Fibroblast of the aortic adventitia (primary cell): ENCODE results near the gene TOMM22. TPM values are rescaled to one million over a fixed set of nuclear protein-coding genes. Genes with fewer than 3 reads are reported as not detected.

Experiments
- DNase-seq: peaks from one replicate; pipeline ENCODE4 v3.0.0-alpha.2; 2010; ENCODE audit warnings: low read depth
- H3K4me3 ChIP-seq: 2 replicates; pipeline ENCODE4 v1.5.1; 2011; ENCODE audit warnings: low read depth, mild to moderate bottlenecking, control low read depth, low read length, moderate library complexity
- CTCF ChIP-seq: IDR thresholded peaks from 2 replicates; pipeline ENCODE4 v1.5.1; 2011; ENCODE audit warnings: mild to moderate bottlenecking, low read length, control low read depth, inconsistent platforms; ENCODE audit not compliant: insufficient read depth
- total RNA-seq: library from RNA; depleted of rRNA; stranded (reverse); fragments of >200 nt; gene quantifications from 2 replicates; pipeline ENCODE4 v1.2.3, GENCODE V29; 2012; ENCODE audit warnings: low replicate concordance

TOMM22 gene
- total RNA-seq, 1 donor, result 70.4 TPM

GRCh38 chr22:38733329-38733723, 51.6 kb downstream of the TOMM22 start:
- DNase-seq, result peak; percentile 16
- H3K4me3 ChIP-seq, result no peak overlapping the region
- peak; percentile 69 for TF ChIP-seq CTCF

- DNase-seq, result peak; percentile 33
- no peak for TF ChIP-seq CTCF
Observed at GRCh38 chr22:38733724-38734381, 52.1 kb downstream of the TOMM22 start.

GRCh38 chr22:38734421-38735100, 52.8 kb downstream of the TOMM22 start:
- no peak for DNase-seq
- TF ChIP-seq CTCF, result no peak
- H3K4me3 ChIP-seq, result no peak overlapping the region

More at GRCh38 chr22:38733724-38734381, 52.1 kb downstream of the TOMM22 start:
- H3K4me3 ChIP-seq, result no peak overlapping the region

Other genes starting within 250 kb of the TOMM22 start
- gene KCNJ4, start 226.8 kb upstream of the TOMM22 start, total RNA-seq, result not detected in 2 replicates
- gene KDELR3, start 213.9 kb upstream of the TOMM22 start, total RNA-seq, result 22.1 and 183 TPM in 2 replicates
- gene DDX17, start 175.6 kb upstream of the TOMM22 start, total RNA-seq, result 322 and 701 TPM in 2 replicates
- gene DMC1, start 111.8 kb upstream of the TOMM22 start, total RNA-seq, result 1.3 and 5.3 TPM in 2 replicates
- 0.74 and 2.0 TPM in 2 replicates for gene FAM227A, start 25.6 kb upstream of the TOMM22 start, total RNA-seq
- gene CBY1, start 25.3 kb upstream of the TOMM22 start, total RNA-seq, result 14.3 and 19.4 TPM in 2 replicates
- gene JOSD1, start 19.0 kb downstream of the TOMM22 start, total RNA-seq, result 56.4 and 61.2 TPM in 2 replicates
- gene GTPBP1, start 24.0 kb downstream of the TOMM22 start, total RNA-seq, result 19.6 and 26.8 TPM in 2 replicates
- gene SUN2, start 74.0 kb downstream of the TOMM22 start, total RNA-seq, result 69.1 and 93.2 TPM in 2 replicates
- gene DNAL4, start 112.2 kb downstream of the TOMM22 start, total RNA-seq, result 2.5 and 11.0 TPM in 2 replicates
- 1.3 and 2.0 TPM in 2 replicates for gene NPTXR, start 162.1 kb downstream of the TOMM22 start, total RNA-seq
- gene CBX6, start 190.3 kb downstream of the TOMM22 start, total RNA-seq, result 50.7 and 87.7 TPM in 2 replicates